ENCODE results near the gene NR1H4.
"Not testable (repeated sequence)": the region's sequence is repeated elsewhere in the genome, so short reads cannot be mapped to it uniquely, and the experiment has no call there.

Gene NR1H4

DNA sequence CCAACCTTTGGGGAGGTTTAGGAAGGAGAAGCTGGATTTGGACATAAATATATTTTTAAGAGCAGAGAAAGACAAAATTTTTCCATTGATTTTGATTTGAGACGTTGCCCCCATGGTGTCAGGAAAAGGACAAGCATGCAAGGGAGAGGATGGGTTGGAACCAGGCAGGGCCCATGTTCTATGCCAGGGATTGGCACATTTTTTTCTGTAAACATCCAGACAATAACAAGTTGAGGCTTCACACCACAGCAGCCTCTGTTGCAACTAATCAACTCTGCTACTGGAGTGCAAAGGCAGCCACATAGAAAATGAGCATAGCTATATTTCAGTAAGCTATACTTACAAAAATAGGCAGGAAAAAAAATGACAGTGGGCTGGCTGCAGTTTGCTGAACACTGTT is 44.7 kb downstream of the NR1H4 start:
- no peak for DNase-seq

DNA sequence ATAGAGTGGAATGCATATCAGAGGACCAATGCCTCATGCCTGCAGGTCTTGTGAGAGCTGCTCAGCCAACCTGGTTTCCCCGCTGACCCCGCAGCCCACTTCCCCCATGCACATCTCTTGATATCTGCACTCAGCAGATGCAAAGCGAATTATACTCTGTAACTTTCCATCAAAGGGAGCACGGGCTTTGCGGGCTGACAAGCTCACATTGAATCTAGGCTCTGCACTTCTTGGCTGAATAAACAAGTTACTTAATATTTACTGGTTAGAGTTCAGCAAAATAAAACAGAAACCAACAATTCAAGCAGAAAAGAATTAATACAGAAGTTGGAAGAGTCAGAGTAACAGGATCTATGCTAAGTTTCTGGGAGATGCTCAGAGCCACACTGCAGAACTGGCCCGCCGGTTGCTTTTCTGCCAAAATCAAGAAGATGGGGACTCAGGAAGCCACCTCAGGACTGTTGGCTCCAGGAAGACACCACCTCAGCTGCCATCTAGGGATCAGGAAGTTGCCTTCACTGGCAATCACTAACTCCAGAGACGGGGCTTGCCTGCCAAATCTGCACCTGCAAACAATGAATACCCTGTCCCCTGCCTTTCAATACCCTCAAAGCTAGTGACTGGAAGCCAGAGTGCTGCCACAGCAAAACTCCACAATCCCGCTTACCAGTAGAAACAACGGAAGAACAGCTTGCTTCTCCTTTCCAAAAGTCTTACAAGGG is 46.5 kb downstream of the NR1H4 start:
- DNase-seq: no peak

DNA sequence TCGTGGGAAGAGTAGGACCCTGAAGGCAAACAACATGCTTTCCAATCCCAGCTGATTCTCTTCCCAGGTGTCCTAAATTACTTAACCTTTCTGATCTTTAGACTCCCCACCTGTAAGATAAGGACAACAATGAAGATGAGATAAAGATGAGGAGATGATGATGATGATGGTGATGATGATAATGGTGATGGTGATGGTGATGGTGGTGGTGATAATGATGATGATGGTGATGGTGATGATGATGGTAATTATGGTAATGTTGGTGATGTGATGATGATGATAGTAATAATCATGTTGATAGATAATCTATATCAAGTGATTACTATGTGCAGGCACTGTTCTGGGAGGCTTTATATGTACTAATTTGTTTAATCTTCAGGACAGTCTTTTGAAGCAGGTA is 48.3 kb downstream of the NR1H4 start:
- DNase-seq: no peak

DNA sequence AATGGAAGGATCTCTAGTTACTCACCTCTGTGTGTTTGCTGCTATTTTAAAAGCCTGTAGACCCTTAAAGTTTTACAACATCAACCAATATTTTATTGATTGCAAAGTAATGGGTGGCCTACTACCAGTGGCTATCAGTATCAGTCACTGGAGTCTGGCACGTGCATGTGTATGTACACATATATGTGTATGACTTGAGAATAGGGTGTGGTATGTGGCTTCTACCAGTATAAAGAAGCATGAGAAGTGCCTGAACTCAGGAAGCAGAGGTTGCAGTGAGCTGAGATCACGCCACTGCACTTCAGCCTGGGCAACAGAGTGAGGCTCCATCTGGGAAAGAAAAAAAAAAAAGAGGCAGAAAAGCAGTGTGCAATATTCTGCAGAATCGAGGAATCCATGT is 54.4 kb downstream of the NR1H4 start:
- no peak for DNase-seq

DNA sequence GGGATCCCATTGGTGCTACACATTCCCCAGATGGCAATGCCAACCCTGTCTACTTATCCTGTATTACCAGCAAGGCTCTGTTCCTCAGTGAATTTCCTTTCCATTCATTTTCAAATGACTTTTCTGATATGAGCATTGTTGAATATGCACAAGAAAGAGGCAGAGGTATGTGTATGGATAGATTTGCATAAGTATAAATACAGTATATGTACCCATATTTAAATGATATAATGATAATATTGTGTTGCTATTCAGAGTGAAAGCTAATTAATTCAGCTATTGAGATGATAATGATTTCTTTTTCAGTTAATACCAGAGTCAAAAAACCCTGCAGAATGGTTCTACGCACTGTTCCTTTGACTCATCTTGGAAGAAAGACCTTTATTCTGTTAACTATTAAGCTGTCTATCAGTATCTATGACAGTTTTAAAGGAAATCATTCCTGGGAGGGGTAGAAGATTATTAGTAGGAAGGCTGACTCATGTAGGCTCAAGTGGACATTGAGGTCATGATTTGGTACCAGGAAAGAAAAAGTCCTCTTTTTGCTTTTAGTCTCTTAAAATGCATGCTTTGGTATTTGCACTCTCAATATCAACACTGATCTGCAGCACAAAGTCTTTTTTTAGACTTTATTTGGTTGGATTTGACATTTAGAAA is 54.9 kb downstream of the NR1H4 start:
- no peak for DNase-seq

DNA sequence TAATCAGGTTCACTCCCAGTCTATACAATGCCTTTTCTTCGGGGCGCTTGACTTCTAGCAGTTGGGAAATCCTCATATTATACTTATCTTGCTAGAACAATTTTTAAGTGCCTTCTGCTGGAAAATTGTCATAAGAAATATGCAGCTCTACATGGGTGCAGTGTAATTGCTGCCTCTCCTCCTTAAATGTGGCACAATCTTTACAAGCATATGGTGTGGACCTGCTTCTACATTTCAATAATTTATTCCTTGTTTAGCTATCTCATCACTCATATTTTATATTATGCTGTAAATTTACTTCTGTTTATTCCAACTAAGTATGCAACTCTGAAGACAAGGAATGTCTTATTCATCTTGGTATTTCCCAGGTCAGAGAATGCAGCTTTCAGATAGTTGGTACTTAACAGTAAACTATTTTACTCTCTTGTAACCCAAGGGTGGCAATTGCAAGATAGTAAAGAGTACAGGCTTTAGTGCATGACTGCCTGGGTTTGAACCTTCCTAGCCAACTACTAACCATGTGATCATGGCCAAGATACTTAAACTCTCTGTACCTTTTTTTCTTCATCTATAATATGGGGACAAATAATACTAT is 56.2 kb downstream of the NR1H4 start:
- DNase-seq: no peak

DNA sequence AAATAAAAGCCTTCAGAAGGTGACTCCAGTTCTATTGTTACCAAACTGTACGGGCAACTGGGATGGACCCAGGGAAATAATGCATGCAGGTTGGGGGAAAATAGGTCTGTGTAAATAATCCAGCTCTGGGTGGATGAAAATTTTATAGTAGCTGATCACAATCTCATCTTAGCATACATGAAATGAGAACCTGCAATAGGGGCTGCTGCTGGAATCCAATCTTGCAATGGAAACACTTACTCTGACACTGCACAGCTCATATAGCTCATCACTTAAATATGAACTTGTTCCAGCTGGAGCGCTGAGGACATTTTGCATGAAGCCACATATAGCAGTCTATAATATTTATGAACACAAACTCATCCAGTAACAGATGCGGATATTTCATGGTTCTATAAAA is 59.7 kb downstream of the NR1H4 start:
- no peak for DNase-seq

DNA sequence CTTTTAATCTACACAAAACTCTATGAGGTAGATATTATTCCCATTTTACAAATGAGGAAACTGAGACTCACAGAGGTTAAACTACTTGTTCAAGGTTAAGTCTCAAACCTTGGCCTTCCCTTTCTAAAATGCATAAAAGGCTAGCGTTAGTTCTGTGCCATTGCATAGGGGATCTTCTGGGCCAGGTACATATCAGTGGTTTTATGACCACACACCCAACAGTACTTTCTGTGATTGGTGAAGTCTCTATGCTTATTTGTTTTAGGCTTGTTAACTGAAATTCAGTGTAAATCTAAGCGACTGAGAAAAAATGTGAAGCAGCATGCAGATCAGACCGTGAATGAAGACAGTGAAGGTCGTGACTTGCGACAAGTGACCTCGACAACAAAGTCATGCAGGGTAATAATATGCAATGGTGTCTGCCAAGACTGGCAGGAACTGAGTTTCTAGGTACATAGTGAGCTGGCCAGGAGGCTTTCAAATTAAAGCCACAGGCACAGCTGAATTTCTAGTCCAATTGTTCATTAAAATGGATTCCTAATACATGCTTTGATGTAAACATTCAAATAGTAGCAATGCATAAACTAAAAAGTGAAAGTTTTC is 61.1 kb downstream of the NR1H4 start:
- DNase-seq: no peak

DNA sequence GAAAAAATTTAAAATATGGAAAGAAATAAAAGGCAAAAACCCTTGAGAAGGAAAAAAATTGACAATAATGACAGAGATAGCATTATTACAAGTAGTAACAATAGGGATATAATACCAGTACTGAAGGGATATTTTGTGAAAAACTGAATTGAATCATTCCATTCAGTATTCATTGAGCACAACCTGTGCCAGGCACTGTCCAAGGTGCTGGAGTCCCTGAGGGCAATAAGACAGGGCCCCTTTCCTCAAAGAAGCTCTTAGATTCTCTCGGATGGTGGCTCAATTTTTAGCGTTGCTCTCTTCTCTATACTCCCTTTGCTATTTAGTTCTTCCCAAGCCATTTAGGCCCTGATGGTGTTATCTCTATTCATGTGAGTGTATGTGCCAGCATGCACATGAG is 65.5 kb downstream of the NR1H4 start:
- no peak for DNase-seq

DNA sequence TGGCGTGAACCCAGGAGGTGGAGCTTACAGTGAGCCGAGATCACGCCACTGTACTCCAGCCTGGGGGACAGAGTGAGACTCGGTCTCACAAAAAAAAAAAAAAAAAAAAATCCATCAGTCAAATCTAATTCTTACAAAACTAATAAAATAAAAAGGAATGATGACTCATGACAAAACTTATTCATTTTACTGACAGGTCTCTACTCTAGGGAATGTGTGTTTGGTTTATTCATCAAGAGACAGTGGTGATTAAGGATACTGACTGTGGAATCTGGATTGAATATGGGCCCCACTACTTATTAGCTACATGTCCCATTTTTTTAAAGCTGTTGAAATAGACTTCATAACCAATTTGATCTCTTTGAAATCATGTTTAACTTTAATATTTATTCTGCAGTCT is 70.5 kb downstream of the NR1H4 start:
- no peak for DNase-seq

DNA sequence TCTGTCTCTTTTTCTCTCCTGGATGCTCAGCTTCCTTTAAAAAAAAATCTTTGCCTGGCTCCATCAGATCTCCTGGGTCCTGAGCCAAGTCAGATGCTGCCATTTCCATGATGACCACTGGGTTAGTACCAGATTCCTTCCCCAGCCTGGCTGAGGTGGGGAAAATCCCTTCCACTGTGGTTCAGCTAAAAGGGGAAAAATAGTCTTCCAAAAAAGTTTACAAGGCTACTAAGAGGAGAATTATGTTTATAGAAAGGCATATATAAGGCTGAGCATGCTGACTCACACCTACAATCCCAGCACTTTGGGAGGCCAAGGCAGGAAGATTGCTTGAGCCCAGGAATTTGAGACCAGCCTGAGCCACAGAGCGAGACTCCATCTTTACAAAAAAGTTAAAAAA is 71.4 kb downstream of the NR1H4 start:
- DNase-seq: no peak

DNA sequence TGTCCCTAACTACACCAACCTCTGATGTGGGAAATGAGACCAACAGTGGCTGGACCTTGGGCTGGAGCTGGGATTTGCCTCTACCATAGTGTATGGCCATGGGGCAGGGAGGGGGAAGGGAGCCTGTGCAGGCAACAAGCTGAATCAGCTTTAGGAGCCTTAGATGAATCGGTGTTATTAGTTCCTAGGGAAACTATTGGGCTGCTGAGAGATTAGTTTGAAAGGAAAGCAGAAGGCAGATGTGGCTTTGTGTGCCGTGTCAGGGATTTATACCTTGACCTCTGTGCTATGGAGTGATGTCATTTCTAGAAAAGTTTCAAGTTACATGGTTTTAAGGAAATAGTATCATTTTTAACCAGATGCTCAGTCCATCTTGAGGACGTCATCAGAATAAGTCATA is 80.3 kb downstream of the NR1H4 start:
- DNase-seq: no peak

DNA sequence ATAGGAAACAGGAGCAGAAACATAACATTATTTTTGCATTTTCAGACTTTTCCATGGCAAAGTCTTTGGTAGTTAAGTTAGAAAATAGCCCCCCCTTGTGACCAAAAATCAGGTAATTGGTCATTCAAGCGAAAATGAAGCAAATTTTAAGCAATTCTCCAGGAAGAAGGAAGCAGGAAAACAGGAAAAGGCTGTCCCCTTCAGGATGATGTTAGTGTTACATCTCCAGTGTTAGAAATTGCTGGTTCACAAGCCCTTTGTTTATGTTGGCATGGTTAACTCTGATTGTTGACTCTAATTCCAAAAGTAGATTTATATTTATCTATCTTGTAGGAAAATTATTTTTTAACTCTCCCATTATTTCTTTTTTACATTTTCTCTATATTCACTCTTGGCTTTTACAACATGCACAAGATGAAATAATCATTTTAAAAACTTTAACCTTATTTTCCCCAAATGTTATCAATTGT is 81.0 kb downstream of the NR1H4 start:
- peak; percentile 86 for DNase-seq

DNA sequence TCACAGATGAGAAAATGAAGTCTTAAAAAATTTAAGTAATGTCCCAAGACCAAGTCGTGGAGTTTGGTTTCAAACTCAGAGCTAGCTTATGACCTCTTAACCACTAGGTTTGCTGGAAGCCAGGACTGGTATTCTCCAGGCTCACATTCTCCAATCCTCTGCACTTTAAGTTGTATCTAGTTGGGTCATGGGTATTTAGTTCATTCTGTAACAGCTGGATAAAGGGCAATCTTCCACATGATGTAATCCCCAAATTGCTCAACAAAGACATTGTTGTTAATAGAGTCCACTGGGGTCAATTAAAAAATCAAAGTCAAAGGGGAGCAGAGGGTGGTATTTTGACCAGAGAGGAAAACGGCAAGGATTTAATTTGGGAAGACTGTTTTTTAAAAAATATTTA is 82.1 kb downstream of the NR1H4 start:
- no peak for DNase-seq

DNA sequence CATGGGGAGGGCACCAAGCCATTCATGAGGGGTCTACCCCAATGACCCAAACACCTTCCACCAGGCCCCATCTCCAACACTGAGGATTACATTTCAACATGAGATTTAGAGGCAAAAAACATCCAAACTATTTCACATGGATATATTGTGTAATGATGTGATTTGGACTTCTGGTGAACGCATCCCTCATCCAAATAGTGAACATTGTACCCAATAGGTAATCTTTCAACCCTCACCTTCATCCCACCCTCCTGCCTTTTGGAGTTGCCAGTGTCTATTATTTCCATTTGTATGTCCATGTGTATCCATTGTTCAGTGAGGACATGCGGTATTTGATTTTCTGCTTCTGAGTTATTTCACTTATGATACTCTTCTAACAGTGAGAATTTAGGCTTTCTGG is 83.7 kb downstream of the NR1H4 start:
- no peak for DNase-seq

DNA sequence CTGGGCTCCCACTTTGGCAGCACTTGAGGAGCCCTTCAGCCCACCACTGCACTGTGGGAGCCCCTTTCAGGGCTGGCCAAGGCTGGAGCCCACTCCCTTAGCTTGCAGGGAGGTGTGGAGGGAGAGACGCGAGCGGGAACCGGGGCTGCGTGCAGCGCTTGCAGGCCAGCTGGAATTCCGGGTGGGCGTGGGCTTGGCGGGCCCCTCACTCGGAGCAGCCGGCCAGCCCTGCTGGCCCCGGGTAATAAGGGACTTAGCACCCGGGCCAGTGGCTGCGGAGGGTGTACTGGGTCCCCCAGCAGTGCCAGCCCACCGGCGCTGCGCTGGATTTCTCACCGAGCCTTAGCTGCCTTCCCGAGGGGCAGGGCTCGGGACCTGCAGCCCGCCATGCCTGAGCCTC is 85.6 kb downstream of the NR1H4 start:
- not testable (repeated sequence) for DNase-seq

DNA sequence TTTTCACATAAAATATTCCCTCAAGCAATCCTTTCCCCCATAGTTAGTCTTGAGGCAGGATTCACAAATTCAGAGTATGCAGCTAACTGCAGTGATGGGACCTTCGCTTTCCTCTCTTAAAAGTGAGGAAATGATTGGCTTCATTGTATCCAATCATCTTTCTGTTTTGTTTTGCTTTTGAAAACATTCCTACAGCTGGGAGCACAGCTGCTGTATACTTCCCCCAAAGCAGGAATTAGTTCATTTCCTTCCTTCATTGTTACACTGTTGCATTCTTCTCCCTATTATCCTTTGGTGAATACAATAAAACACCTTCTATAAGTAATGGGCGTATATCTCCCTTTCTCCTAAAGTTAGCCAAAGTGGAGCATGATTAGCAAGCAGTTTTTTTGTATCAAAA is 90.4 kb downstream of the NR1H4 start:
- no peak for DNase-seq

DNA sequence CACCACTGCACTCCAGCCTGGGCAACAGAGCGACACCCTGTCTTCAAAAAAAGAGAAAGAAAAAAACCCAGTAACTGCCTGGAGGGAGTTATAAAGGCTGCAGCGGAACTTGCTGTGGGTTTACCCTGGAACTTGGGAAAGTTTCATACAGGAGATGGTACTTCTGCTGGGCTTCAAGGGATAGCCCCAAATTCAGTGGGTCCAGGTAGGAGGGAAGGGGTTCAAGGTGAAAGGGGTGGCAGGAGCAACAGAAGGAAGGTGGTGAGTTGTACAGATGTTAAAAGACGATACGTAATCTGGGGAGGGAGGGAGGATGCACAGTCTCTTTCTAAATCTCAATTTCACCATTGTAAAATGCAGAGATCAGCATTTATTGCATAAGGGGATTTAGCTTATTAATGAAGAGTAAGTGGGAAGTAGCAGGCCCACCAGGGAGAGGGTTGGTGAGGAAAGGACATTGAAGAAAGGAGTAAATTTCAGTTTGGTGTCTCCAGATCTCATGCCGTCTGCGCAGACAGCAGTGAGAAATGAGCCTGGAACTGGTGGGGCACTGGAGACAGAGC is 91.3 kb downstream of the NR1H4 start:
- DNase-seq: no peak

DNA sequence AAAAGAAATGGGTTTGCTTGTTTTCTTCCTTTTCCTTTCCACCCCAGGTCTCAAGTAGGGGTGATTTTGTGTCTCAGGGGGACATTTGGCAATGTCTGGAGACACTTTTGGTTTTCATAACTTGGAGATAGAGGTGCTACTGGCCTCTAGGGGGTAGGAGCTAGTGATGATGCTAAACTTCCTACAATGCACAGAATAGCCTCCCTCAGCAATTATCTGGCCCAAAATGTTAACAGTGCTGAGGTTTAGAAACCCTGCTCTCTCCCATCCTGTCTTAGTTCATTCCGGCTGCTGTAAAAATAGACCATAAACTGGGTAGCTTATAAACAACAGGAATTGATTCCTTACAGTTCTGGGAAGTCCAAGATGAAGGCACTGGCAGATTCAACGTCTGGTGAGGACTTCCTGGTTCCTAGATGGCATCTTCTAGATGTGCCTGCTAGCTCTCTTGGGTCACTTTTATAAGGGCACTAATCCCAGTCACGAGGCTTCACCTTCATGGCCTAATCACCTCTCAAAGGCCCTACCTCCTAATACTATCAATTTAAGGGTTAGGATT is 92.4 kb downstream of the NR1H4 start:
- DNase-seq: no peak

DNA sequence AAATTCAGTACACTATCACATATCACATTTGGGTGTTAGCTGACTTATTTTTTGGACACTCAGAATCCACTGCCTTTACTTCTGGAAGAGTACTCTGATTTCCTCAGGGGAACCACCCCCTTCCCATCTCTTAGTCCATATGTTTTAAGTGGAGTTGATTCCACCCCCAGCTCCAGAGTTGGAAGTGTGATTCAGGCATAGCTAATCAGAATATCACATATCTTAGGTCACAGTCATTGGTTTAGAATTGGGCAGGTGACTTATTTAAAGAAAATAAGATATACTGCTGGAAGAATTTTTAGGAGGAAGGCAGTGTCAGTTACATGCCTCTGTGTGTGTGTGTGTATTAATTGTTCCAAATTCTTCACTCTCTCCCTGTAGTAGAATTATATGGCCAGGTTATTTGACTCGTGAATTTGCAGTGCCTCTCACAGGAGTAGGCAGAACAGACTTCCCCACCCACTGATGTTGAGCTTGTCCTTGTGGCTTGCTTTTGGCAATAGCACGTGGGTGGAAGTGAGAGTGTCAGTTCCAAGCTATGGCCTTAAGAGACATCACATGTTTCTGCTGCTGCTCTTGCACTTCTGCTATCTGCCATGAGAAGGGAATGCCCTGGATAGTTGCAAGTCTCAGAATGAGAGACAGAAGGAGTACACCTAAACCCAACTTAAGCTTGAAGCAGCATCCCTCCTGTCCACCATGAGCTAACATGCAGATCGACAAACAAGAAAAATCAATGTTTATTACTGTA is 93.4 kb downstream of the NR1H4 start:
- DNase-seq: no peak

DNA sequence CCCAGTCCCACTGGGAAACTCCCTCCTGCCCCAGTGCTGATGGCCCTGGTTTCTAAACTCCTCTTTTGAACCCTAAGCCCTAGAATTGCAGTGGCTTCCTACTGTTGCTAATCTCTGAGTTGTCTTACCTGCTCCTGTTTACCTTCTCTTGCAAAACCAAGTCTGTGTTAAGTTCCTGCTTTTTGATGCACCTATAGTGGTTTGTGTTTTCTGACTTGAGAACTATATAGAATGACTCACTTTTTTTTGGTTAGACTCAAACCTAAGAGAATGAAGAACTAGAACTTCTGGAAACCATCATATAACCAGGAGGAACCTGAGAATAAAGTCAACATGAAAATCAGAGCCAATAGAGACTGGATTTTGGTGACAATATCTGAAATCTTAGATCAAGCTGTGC is 94.3 kb downstream of the NR1H4 start:
- no peak for DNase-seq

DNA sequence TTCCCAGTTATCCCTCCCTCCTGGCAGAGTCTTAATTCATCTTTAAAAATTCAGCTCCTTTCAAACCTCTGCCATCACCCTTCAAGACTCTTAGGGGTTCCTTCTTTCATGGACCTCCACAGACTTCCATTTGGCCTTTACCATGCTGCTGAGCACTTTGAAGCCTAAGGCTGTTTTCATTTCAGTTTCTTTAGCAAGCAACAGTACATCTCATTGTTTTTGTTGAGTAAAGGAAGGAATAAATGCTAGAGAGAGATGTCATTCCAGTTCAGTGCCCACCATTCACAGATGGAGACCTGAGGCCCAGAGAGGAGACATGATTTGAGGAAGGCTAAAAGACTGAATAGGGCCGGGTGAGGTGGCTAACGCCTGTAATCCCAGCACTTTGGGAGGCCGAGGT is 98.5 kb downstream of the NR1H4 start:
- no peak for DNase-seq

Data from NCI-H774 (cell line).